Nephron (organoid): ENCODE results near the gene KRTAP19-1.

Experiments
- H3K27ac Mint-ChIP-seq, 3 experiments: 2 replicates each; pipeline ENCODE4 v1.8.0; 2020; ENCODE audit warnings: mixed read lengths in 3 of 3, mild to moderate bottlenecking in 2 of 3, moderate library complexity in 1 of 3
- H3K27me3 Mint-ChIP-seq: 2 replicates; pipeline ENCODE4 v1.8.0; 2021; ENCODE audit warnings: low read depth, mild to moderate bottlenecking, moderate library complexity, mixed read lengths
- H3K36me3 Mint-ChIP-seq: 2 replicates; pipeline ENCODE4 v1.8.0; 2020; ENCODE audit warnings: low read depth, mixed read lengths
- H3K4me1 Mint-ChIP-seq: 2 replicates; pipeline ENCODE4 v1.8.0; 2020; ENCODE audit warnings: mixed read lengths
- H3K4me3 Mint-ChIP-seq, 3 experiments: 2 replicates each; pipeline ENCODE4 v1.8.0; 2020; ENCODE audit warnings: mild to moderate bottlenecking in 3 of 3, mixed read lengths in 3 of 3, moderate library complexity in 2 of 3
- H3K9me3 Mint-ChIP-seq: 2 replicates; pipeline ENCODE4 v1.8.0; 2020; ENCODE audit warnings: mixed read lengths
- CTCF ChIP-seq, 3 experiments: fragments of 200-600 bp; sonication (generic); IDR thresholded peaks; one replicate each; pipeline ENCODE4 v1.5.0; 2021; ENCODE audit warnings: antibody characterized with exemption in 3 of 3; ENCODE audit not compliant: unreplicated experiment in 3 of 3

Gene KRTAP19-1

GRCh38 chr21:30468900-30469714 lies 11.1 kb downstream of the KRTAP19-1 start:
- H3K36me3 Mint-ChIP-seq: no peaks in the 10 kb centered on the region
- H3K4me3 Mint-ChIP-seq: no peak overlapping the region
- peak overlapping the region in 1 of 3 experiments; percentile 27 for H3K27ac Mint-ChIP-seq
- H3K4me1 Mint-ChIP-seq: no peaks in the 10 kb centered on the region
- no peaks in the 10 kb centered on the region for H3K9me3 Mint-ChIP-seq
- no peaks in the 10 kb centered on the region for H3K27me3 Mint-ChIP-seq
- no peak for TF ChIP-seq CTCF (IDR thresholded peaks at IDR 0.05; ENCODE audit: unreplicated experiment in 3 of 3)

- H3K27me3 Mint-ChIP-seq: no peaks in the 10 kb centered on the region
- no peak overlapping the region for H3K27ac Mint-ChIP-seq
- H3K4me3 Mint-ChIP-seq: no peak overlapping the region
- H3K36me3 Mint-ChIP-seq: no peaks in the 10 kb centered on the region
- H3K9me3 Mint-ChIP-seq: no peaks in the 10 kb centered on the region
- TF ChIP-seq CTCF (IDR thresholded peaks at IDR 0.05; ENCODE audit: unreplicated experiment in 3 of 3): peak; percentile 33 to 45 (median 36)
- H3K4me1 Mint-ChIP-seq: no peaks in the 10 kb centered on the region
Measured at GRCh38 chr21:30463713-30464112, 16.5 kb downstream of the KRTAP19-1 start.

- H3K27me3 Mint-ChIP-seq: no peaks in the 10 kb centered on the region
Measured at GRCh38 chr21:30448514-30448913, 31.7 kb downstream of the KRTAP19-1 start.

GRCh38 chr21:30447056-30447455 lies 33.1 kb downstream of the KRTAP19-1 start:
- TF ChIP-seq CTCF (IDR thresholded peaks at IDR 0.05; ENCODE audit: unreplicated experiment in 3 of 3): no peak
- no peaks in the 10 kb centered on the region for H3K4me1 Mint-ChIP-seq
- H3K4me3 Mint-ChIP-seq: no peak overlapping the region
- H3K36me3 Mint-ChIP-seq: no peaks in the 10 kb centered on the region
- no peaks in the 10 kb centered on the region for H3K9me3 Mint-ChIP-seq
- peak overlapping the region in 1 of 3 experiments; percentile 84 for H3K27ac Mint-ChIP-seq
- no peaks in the 10 kb centered on the region for H3K27me3 Mint-ChIP-seq

More at GRCh38 chr21:30448514-30448913, 31.7 kb downstream of the KRTAP19-1 start:
- Mint-ChIP-seq H3K36me3 (no peaks in the 10 kb centered on the region), H3K27ac (no peak overlapping the region), H3K4me3 (no peak overlapping the region), H3K9me3 (no peaks in the 10 kb centered on the region), H3K4me1 (no peaks in the 10 kb centered on the region)
- TF ChIP-seq CTCF (IDR thresholded peaks at IDR 0.05; ENCODE audit: unreplicated experiment in 3 of 3): no peak

- TF ChIP-seq CTCF (IDR thresholded peaks at IDR 0.05; ENCODE audit: unreplicated experiment in 3 of 3): no peak
- Mint-ChIP-seq H3K4me1 (no peaks in the 10 kb centered on the region), H3K36me3 (no peaks in the 10 kb centered on the region), H3K9me3 (no peaks in the 10 kb centered on the region), H3K27ac (no peak overlapping the region), H3K27me3 (no peaks in the 10 kb centered on the region), H3K4me3 (no peak overlapping the region)
Measured at GRCh38 chr21:30444204-30444603, 36.0 kb downstream of the KRTAP19-1 start.

GRCh38 chr21:30443226-30443625 lies 36.9 kb downstream of the KRTAP19-1 start:
- no peak overlapping the region for H3K27ac Mint-ChIP-seq
- no peak for TF ChIP-seq CTCF (IDR thresholded peaks at IDR 0.05; ENCODE audit: unreplicated experiment in 3 of 3)
- H3K4me1 Mint-ChIP-seq: no peaks in the 10 kb centered on the region
- H3K36me3 Mint-ChIP-seq: no peaks in the 10 kb centered on the region
- H3K9me3 Mint-ChIP-seq: no peaks in the 10 kb centered on the region
- no peaks in the 10 kb centered on the region for H3K27me3 Mint-ChIP-seq
- no peak overlapping the region for H3K4me3 Mint-ChIP-seq
